ENCODE measurements around the gene ZBP1. TPM values are rescaled to one million over a fixed set of nuclear protein-coding genes. Genes with fewer than 3 reads are reported as not detected.

The ZBP1 gene
- total and polyA plus RNA-seq, 10 of the 15 experiments (the other 5 are each of a cell fraction or from before 2014, with no cell fraction given), result 0.93 to 10.6 (median 4.8) TPM

GRCh38 chr20:57576617-57577550 lies 43.3 kb downstream of the ZBP1 start:
- in situ Hi-C loops (cut with MboI), result no loop called here
- no peak for DNase-seq (ENCODE audit: low read depth, low spot score)
- no peaks in the 10 kb centered on the region for H3K79me2 ChIP-seq (ENCODE audit: control insufficient read depth, insufficient read depth, low read length)
- ChIA-PET SMC1A (ENCODE audit: uncharacterized antibody, unreplicated experiment) (no interaction called here), RAD21 (ENCODE audit: unreplicated experiment) (no interaction called here), CTCF (no interaction called here), POLR2A (no interaction called here)
- no peak for ATAC-seq
- H3K27ac ChIP-seq (ENCODE audit: control insufficient read depth, insufficient read depth), result no peak overlapping the region
- H3K4me1 ChIP-seq (ENCODE audit: control insufficient read depth, insufficient read depth, low read length), result no peaks in the 10 kb centered on the region
- H3K4me3 ChIP-seq, result no peak overlapping the region
- no peak overlapping the region for H2AFZ ChIP-seq (ENCODE audit: control insufficient read depth, low read depth, low read length)
- no peak overlapping the region for H3K9ac ChIP-seq (ENCODE audit: control insufficient read depth, insufficient read depth, low read length)
- no peaks in the 10 kb centered on the region for H3K9me3 ChIP-seq (replicated peaks; ENCODE audit: control insufficient read depth, insufficient read depth, low read length)
- no peak overlapping the region for H3K4me2 ChIP-seq (ENCODE audit: control insufficient read depth, insufficient read depth)
- intact Hi-C loops (cut with micrococcal nuclease; ENCODE audit: unreplicated experiment), result no loop called here
- no peak for FAIRE-seq
- H3K27me3 ChIP-seq (replicated peaks in 1 of 2; ENCODE audit: control insufficient read depth in 2 of 2, insufficient read depth in 2 of 2, low read length in 1 of 2), result peaks cover 0 to 4% of the 10 kb centered on the region in 2 experiments; a peak in 2 of 4 replicates
- TF ChIP-seq TBL1XR1 (IDR thresholded peaks at IDR 0.05; ENCODE audit: low read depth, low read length), result no peak
- TF ChIP-seq, protein P1, sequence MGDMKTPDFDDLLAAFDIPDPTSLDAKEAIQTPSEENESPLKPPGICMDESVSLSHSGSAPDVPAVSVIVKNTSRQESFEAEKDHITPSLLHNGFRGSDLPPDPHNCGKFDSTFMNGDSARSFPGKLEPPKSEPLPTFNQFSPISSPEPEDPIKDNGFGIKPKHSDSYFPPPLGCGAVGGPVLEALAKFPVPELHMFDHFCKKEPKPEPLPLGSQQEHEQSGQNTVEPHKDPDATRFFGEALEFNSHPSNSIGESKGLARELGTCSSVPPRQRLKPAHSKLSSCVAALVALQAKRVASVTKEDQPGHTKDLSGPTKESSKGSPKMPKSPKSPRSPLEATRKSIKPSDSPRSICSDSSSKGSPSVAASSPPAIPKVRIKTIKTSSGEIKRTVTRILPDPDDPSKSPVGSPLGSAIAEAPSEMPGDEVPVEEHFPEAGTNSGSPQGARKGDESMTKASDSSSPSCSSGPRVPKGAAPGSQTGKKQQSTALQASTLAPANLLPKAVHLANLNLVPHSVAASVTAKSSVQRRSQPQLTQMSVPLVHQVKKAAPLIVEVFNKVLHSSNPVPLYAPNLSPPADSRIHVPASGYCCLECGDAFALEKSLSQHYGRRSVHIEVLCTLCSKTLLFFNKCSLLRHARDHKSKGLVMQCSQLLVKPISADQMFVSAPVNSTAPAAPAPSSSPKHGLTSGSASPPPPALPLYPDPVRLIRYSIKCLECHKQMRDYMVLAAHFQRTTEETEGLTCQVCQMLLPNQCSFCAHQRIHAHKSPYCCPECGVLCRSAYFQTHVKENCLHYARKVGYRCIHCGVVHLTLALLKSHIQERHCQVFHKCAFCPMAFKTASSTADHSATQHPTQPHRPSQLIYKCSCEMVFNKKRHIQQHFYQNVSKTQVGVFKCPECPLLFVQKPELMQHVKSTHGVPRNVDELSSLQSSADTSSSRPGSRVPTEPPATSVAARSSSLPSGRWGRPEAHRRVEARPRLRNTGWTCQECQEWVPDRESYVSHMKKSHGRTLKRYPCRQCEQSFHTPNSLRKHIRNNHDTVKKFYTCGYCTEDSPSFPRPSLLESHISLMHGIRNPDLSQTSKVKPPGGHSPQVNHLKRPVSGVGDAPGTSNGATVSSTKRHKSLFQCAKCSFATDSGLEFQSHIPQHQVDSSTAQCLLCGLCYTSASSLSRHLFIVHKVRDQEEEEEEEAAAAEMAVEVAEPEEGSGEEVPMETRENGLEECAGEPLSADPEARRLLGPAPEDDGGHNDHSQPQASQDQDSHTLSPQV (IDR thresholded peaks at IDR 0.05), result no peak
- no peak for TF ChIP-seq BRCA1 (IDR thresholded peaks at IDR 0.05; ENCODE audit: low read depth, low read length)
- no peak for TF ChIP-seq EED (IDR thresholded peaks at IDR 0.05; ENCODE audit: low read depth)
- no peak for TF ChIP-seq FOXM1 (IDR thresholded peaks at IDR 0.05; ENCODE audit: low read depth, low read length)
- TF ChIP-seq ZNF207 (IDR thresholded peaks at IDR 0.05; ENCODE audit: borderline replicate concordance), result no peak
- TF ChIP-seq NRF1 (conservative IDR thresholded peaks at IDR 0.05; ENCODE audit: low read depth, low read length), result no peak
- no peak for TF ChIP-seq TCF3 (IDR thresholded peaks at IDR 0.05; ENCODE audit: borderline replicate concordance, insufficient read depth, low read depth, low read length)
- TF ChIP-seq, protein P2, sequence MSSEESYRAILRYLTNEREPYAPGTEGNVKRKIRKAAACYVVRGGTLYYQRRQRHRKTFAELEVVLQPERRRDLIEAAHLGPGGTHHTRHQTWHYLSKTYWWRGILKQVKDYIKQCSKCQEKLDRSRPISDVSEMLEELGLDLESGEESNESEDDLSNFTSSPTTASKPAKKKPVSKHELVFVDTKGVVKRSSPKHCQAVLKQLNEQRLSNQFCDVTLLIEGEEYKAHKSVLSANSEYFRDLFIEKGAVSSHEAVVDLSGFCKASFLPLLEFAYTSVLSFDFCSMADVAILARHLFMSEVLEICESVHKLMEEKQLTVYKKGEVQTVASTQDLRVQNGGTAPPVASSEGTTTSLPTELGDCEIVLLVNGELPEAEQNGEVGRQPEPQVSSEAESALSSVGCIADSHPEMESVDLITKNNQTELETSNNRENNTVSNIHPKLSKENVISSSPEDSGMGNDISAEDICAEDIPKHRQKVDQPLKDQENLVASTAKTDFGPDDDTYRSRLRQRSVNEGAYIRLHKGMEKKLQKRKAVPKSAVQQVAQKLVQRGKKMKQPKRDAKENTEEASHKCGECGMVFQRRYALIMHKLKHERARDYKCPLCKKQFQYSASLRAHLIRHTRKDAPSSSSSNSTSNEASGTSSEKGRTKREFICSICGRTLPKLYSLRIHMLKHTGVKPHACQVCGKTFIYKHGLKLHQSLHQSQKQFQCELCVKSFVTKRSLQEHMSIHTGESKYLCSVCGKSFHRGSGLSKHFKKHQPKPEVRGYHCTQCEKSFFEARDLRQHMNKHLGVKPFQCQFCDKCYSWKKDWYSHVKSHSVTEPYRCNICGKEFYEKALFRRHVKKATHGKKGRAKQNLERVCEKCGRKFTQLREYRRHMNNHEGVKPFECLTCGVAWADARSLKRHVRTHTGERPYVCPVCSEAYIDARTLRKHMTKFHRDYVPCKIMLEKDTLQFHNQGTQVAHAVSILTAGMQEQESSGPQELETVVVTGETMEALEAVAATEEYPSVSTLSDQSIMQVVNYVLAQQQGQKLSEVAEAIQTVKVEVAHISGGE (CRISPR knock-in tag; IDR thresholded peaks at IDR 0.05), result no peak
- no peak for TF ChIP-seq SIX5 (IDR thresholded peaks at IDR 0.05; ENCODE audit: low read depth, low read length, severe bottlenecking)
- no peak for TF ChIP-seq GABPA (IDR thresholded peaks at IDR 0.05; ENCODE audit: low read depth)
- 4% methylated on average over 6 of the region's 6 CpGs for WGBS (ENCODE audit: insufficient coverage, insufficient replicate concordance, low lambda C conversion rate, missing lambda C conversion rate)
- H4K20me1 ChIP-seq (ENCODE audit: control insufficient read depth, insufficient read depth), result no peaks in the 10 kb centered on the region
- no peaks in the 10 kb centered on the region for H3K36me3 ChIP-seq (ENCODE audit: control insufficient read depth in 2 of 2, insufficient read depth in 2 of 2, low read length in 1 of 2)
- BruUV-seq (replicated peaks), result no TSS peak
